ENCODE results near the gene RGS6. TPM values are rescaled to one million over a fixed set of nuclear protein-coding genes. Genes with fewer than 3 reads are reported as not detected.

The RGS6 gene
- total and polyA plus RNA-seq, 2 of the 4 experiments (the other 2 are of a cell fraction) = not detected

- no CpG with 5 or more reads among the region's 7 CpGs for WGBS, 2 experiments (ENCODE audit: extremely low coverage in 2 of 2, insufficient read length in 1 of 2)
- POLR2A ChIA-PET (ENCODE audit: unreplicated experiment) = no interaction called here
- intact Hi-C loops (cut with micrococcal nuclease) = no loop called here
Observed at GRCh38 chr14:72023128-72024042, 91.2 kb downstream of the RGS6 start.

More at GRCh38 chr14:72023128-72024042, 91.2 kb downstream of the RGS6 start:
- no peak overlapping the region for H3K9ac ChIP-seq (ENCODE audit: low read depth, low read length)
- H3K9me1 ChIP-seq (ENCODE audit: insufficient read depth, low read length) = no peaks in the 10 kb centered on the region
- no peak overlapping the region for H2AK9ac ChIP-seq (replicated peaks; ENCODE audit: low read depth, low read length, poor library complexity)
- ATAC-seq (ENCODE audit: low read depth) = no peak
- no peak overlapping the region for H3K18ac ChIP-seq (ENCODE audit: low read depth, low read length)
- H2BK120ac ChIP-seq (ENCODE audit: low read depth, low read length) = no peak overlapping the region
- H4K8ac ChIP-seq (ENCODE audit: low read depth in 2 of 2, low read length in 2 of 2) = no peak overlapping the region
- H4K20me1 ChIP-seq (ENCODE audit: insufficient read depth, low read length) = no peaks in the 10 kb centered on the region
- TF ChIP-seq ELK1 (IDR thresholded peaks at IDR 0.05; ENCODE audit: borderline replicate concordance, low read depth, low read length) (no peak), MXI1 (IDR thresholded peaks at IDR 0.05; ENCODE audit: borderline replicate concordance, low read depth, low read length) (no peak), RFX5 (IDR thresholded peaks at IDR 0.05; ENCODE audit: low read depth, low read length) (no peak), RCOR1 (IDR thresholded peaks at IDR 0.05; ENCODE audit: insufficient replicate concordance, low read length) (no peak), BHLHE40 (IDR thresholded peaks at IDR 0.05; ENCODE audit: low read depth, low read length) (no peak), MAFK (IDR thresholded peaks at IDR 0.05; ENCODE audit: low read depth, low read length) (no peak), CEBPB (IDR thresholded peaks at IDR 0.05; ENCODE audit: low read depth, low read length) (no peak), RAD21 (IDR thresholded peaks at IDR 0.05; ENCODE audit: low read length) (no peak)
- TF ChIP-seq, protein P1, sequence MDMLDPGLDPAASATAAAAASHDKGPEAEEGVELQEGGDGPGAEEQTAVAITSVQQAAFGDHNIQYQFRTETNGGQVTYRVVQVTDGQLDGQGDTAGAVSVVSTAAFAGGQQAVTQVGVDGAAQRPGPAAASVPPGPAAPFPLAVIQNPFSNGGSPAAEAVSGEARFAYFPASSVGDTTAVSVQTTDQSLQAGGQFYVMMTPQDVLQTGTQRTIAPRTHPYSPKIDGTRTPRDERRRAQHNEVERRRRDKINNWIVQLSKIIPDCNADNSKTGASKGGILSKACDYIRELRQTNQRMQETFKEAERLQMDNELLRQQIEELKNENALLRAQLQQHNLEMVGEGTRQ (IDR thresholded peaks at IDR 0.05; ENCODE audit: low read depth, low read length) = no peak
- in situ Hi-C loops (cut with MboI; ENCODE audit: low sequenced_read_pairs) = no loop called here
- H3K4ac ChIP-seq (ENCODE audit: low read depth, low read length) = no peak overlapping the region
- H3K9me3 ChIP-seq (ENCODE audit: control insufficient read depth, insufficient read depth, low read length) = no peaks in the 10 kb centered on the region
- no peaks in the 10 kb centered on the region for H3K36me3 ChIP-seq (ENCODE audit: control insufficient read depth, insufficient read depth, low read length)
- no peak overlapping the region for H3K56ac ChIP-seq (ENCODE audit: extremely low read depth, insufficient read depth, low read length)
- no peaks in the 10 kb centered on the region for H3K27me3 ChIP-seq (ENCODE audit: control insufficient read depth, insufficient read depth, low read length)
- no peak overlapping the region for H3K14ac ChIP-seq (replicated peaks; ENCODE audit: low read depth, low read length)
- no peak overlapping the region for H3K4me2 ChIP-seq (ENCODE audit: low read depth, low read length)
- H2BK5ac ChIP-seq (ENCODE audit: low read depth, low read length, poor library complexity, severe bottlenecking) = no peak overlapping the region
- CTCF ChIA-PET = interaction anchor here (1.5 kb wide), 1 partner anchor 397 kb away, joined by 3 read pairs; no protein-coding TSS in a partner anchor
- H4K5ac ChIP-seq (ENCODE audit: low read depth, low read length) = no peak overlapping the region
- H2BK20ac ChIP-seq (ENCODE audit: low read depth, low read length) = no peak overlapping the region
- no peaks in the 10 kb centered on the region for H3K79me1 ChIP-seq (ENCODE audit: low read depth in 1 of 2, low read length in 2 of 2)
- DNase-seq = no peak
- H2BK15ac ChIP-seq (ENCODE audit: low read depth, low read length) = no peak overlapping the region
- H3K4me3 ChIP-seq (ENCODE audit: insufficient read depth, low read depth, low read length) = no peak overlapping the region
- BruUV-seq (replicated peaks) = no TSS peak
- no peak overlapping the region for H2AFZ ChIP-seq (replicated peaks; ENCODE audit: low read length, poor library complexity)
- H3K4me1 ChIP-seq (ENCODE audit: control insufficient read depth, insufficient read depth, low read length) = no peaks in the 10 kb centered on the region
- no peak overlapping the region for H3K27ac ChIP-seq (ENCODE audit: insufficient read depth, low read length)
- dilution Hi-C loops (cut with HindIII; ENCODE audit: low sequenced_read_pairs, unreplicated experiment) = no loop called here
- H4K91ac ChIP-seq (ENCODE audit: insufficient read depth, low read depth, low read length) = no peak overlapping the region
- H3K23ac ChIP-seq (ENCODE audit: low read depth, low read length) = no peak overlapping the region
- H2AK5ac ChIP-seq (ENCODE audit: low read depth, low read length) = no peak overlapping the region
